GM21423 (cell line): ENCODE measurements around the gene MRPL17.

Source experiments
- ATAC-seq: cut with Tn5 transposase; IDR thresholded peaks from one replicate; pipeline ENCODE4 v1.9.1; 2021; ENCODE audit warnings: mild to moderate bottlenecking, moderate library complexity; ENCODE audit not compliant: unreplicated experiment

The MRPL17 gene

DNA sequence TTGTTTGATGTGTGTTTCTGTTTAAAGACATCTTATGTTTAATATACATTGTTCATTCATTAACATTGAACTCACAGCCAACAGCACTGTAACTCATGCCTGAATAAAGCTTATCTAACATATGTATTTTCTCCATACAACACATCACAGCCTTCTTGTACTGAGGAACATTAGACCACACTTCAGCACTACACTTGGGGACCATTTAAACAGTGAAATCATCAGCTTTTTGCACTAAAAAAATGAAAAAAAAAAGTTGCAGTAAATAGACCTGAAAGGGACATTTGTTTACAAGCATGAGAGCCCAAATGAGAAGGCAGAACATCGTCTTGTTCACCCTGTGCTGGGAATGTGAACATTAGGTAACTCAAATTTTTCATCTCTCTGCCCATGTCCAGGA lies 48.6 kb downstream of the MRPL17 start:
- ATAC-seq: no peak

DNA sequence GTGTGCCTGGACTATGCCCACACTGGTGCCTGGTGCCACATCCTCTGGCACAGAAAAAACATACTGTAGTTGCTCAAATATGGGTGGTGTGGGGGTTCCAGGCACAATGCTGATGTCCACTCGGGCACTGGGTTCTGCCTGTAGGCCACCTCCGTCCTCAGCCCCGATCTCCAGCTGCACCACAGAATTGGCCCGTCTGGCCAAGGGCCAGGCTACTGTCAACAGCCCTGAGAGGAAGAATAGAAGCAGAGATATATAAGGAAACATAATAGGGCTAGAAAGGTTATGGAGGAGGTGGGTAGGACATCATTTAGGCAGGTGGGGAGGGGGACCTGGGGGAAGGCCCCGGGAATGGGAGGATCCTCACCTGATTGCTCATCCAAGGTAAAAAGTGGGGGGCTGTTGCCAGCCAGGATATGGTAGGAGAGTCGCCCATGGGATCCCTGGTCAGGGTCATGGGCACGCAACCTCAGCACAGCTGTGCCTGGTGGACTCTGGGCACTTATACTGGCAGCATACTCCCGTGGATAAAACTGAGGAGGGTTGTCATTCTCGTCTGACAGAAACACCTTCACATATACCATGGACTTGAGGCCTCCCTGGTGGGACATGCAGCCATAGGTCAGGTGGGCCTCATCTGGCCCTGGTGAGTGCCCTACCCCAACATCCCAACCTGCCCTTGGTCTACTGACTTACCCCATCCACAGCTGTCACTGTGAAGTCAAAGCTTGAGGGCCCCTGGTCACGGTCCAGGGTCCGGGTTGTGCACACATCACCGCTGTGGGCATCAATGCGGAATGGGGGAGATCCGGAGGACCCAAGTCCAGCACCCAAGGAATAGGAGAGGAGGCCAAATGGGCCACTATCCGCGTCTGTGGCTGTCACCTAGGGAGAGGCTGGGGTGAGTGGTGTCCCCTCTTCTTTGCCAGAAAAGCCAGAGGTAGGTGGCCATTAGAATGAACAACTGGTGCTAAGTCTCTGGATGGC lies 49.4 kb downstream of the MRPL17 start:
- no peak for ATAC-seq

- no peak for ATAC-seq
Measured at GRCh38 chr11:6632116-6633073, 50.7 kb downstream of the MRPL17 start.

DNA sequence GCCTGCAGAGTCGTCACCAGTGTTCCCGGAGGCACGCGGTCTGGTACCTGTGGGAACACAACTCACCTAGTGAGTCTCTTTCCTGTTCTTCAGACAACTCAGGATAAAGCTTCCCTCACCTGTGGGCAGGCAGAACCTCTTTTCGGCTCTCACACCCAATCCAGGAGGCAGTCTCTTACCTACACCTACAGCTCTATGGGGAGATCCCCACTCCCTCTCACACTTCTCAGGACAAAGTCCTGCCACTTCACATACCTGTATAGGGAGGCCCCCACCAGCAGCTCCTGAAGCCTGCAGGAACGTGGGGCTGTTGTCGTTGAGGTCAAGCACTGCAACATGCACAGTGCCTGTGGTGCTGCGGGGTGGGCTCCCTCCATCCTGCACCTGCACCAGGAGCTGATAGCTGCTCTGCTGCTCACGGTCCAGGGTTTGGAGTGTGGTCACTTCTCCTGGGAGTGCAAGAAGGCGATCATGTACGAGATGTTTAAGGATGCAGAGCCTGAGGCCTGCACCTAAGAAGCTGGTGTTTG lies 51.7 kb downstream of the MRPL17 start:
- ATAC-seq: no peak

DNA sequence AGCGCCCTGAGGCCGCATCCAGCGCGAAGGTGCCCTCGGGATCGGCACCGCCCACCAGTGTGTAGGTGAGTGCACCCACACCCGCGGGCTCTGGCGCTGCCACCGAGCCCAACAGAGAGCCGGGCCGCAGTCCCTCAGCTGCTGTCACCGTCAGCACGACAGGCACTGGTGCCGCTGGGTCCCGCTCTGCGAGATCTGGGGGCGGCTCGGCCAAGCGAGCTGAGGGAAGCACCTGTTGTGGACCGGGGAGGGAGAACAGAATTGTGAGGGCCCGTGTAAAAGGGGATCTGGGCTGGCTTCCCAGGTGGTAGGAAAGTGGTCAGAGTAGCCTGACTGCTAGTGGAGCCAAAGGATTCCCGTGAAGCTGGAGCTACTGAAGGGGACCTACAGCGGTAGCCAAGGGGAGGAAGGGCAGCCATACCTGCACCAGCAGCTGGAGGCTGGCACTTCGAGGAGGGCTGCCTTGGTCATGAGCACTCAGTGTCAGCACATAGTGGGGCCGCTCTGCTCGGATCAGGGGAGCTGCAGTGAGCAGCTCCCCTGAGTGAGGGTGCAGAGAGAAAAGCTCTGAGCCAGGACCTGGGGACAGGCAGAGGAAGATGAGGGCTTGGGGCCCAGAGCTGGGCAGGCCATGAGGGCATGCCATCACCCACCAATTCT lies 52.4 kb downstream of the MRPL17 start:
- no peak for ATAC-seq
